CD4-positive, alpha-beta T cell treated with Interleukin-10 for 1 hour (primary cell): ENCODE results near the gene GRK7.
"Not testable (repeated sequence)": the region's sequence is repeated elsewhere in the genome, so short reads cannot be mapped to it uniquely, and the experiment has no call there.

Experiments used
- DNase-seq: peaks from one replicate; pipeline ENCODE4 v3.0.0-alpha.2; 2020

The GRK7 gene

GRCh38 chr3:141763088-141763750, at the start of gene GRK7:
GRK7 (plus strand) TSS chr3:141763408; CDS start chr3:141778285, 14,877 bp downstream.
- DNase-seq: no peak

- DNase-seq: no peak
Measured at GRCh38 chr3:141714671-141715070, 48.5 kb upstream of the GRK7 start.

- DNase-seq: no peak
Measured at GRCh38 chr3:141722081-141722480, 41.1 kb upstream of the GRK7 start.

- no peak for DNase-seq
Measured at GRCh38 chr3:141722648-141723047, 40.6 kb upstream of the GRK7 start.

- no peak for DNase-seq
Measured at GRCh38 chr3:141723255-141723654, 40.0 kb upstream of the GRK7 start.

GRCh38 chr3:141724186-141724585, 39.0 kb upstream of the GRK7 start:
- no peak for DNase-seq

GRCh38 chr3:141725036-141725435, 38.2 kb upstream of the GRK7 start:
- DNase-seq: no peak

- DNase-seq: no peak
Measured at GRCh38 chr3:141726483-141726882, 36.7 kb upstream of the GRK7 start.

GRCh38 chr3:141728355-141728892, 34.8 kb upstream of the GRK7 start:
- no peak for DNase-seq

GRCh38 chr3:141729240-141729639, 34.0 kb upstream of the GRK7 start:
- no peak for DNase-seq

- DNase-seq: no peak
Measured at GRCh38 chr3:141735176-141735575, 28.0 kb upstream of the GRK7 start.

GRCh38 chr3:141735770-141736465, 27.3 kb upstream of the GRK7 start:
- DNase-seq: no peak

- DNase-seq: no peak
Measured at GRCh38 chr3:141737093-141737492, 26.1 kb upstream of the GRK7 start.

GRCh38 chr3:141737678-141738021, 25.6 kb upstream of the GRK7 start:
- no peak for DNase-seq

- peak; percentile 98 for DNase-seq
Measured at GRCh38 chr3:141738022-141738890, 25.0 kb upstream of the GRK7 start, which contains the start of gene RNF7. RNF7 (plus strand) TSS chr3:141738298; CDS start chr3:141738342, 44 bp downstream.

- peak; percentile 48 for DNase-seq
Measured at GRCh38 chr3:141738891-141739363, 24.3 kb upstream of the GRK7 start.

- DNase-seq: no peak
Measured at GRCh38 chr3:141739731-141740130, 23.5 kb upstream of the GRK7 start.

GRCh38 chr3:141740349-141740748, 22.9 kb upstream of the GRK7 start:
- DNase-seq: peak; percentile 6

- no peak for DNase-seq
Measured at GRCh38 chr3:141743305-141743704, 19.9 kb upstream of the GRK7 start.

GRCh38 chr3:141746962-141747361, 16.2 kb upstream of the GRK7 start:
- DNase-seq: no peak

- DNase-seq: no peak
Measured at GRCh38 chr3:141753399-141753798, 9.8 kb upstream of the GRK7 start.

- DNase-seq: no peak
Measured at GRCh38 chr3:141754032-141754431, 9.2 kb upstream of the GRK7 start.

- DNase-seq: not testable (repeated sequence)
Measured at GRCh38 chr3:141762552-141762951, 656 bp upstream of the GRK7 start.
